Rectal smooth muscle tissue (tissue), 1 donor: Measurements from ENCODE around the gene SOAT2.
"Not testable (repeated sequence)": the region's sequence is repeated elsewhere in the genome, so short reads cannot be mapped to it uniquely, and the experiment has no call there.

Source experiments
- H3K27ac ChIP-seq: one replicate; pipeline ENCODE4 v1.7.0; 2013; ENCODE audit warnings: low read depth, low read length, inconsistent platforms
- H3K27me3 ChIP-seq: one replicate; pipeline ENCODE4 v1.7.0; 2013; ENCODE audit warnings: low read length; ENCODE audit not compliant: control insufficient read depth, insufficient read depth
- H3K36me3 ChIP-seq: one replicate; pipeline ENCODE4 v1.7.0; 2013; ENCODE audit warnings: low read length; ENCODE audit not compliant: control insufficient read depth, insufficient read depth
- H3K4me1 ChIP-seq: one replicate; pipeline ENCODE4 v1.7.0; 2013; ENCODE audit warnings: low read length; ENCODE audit not compliant: control insufficient read depth, insufficient read depth
- H3K4me3 ChIP-seq: one replicate; pipeline ENCODE4 v1.7.0; 2013; ENCODE audit warnings: low read length
- H3K9ac ChIP-seq: one replicate; pipeline ENCODE4 v1.7.0; 2013; ENCODE audit warnings: low read length

The SOAT2 gene

DNA sequence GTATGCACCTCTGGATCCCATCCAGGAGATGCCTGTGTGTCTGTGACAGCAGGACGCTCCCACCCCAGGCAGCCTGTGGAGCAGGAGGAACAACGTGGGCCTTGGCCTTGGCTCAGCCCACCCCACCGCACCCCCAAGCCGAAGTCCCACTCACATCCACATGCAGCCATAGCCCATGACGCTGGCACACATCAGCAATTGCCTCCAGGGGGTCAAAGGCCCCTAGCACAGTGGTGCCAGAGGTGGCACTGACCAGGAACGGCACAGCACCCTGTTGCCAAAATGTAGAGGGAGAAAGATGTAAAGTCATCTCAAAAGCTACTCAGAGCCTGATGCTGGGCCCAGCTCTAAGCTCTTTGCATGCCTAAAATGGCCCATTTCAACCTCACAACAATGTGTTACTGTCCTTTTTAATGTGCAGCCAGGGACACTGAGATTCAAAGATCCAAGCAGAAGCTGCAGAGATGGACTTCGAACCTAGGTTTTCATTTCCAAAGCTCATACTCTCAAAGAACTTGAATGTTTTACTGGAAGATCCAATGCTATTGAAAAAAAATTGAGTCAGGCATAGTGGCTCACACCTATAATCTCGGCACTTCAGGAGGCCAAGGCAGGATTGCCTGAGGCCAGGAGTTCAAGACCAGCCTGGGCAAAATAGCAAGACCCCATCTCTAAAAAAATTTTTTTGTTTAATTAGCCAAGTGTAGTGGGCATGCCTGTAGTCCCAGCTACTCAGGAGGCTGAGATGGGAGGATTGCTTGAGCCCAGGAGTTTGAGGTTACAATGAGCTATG lies 58.0 kb downstream of the SOAT2 start:
- no peak overlapping the region for H3K4me3 ChIP-seq
- H3K36me3 ChIP-seq: no peaks in the 10 kb centered on the region

DNA sequence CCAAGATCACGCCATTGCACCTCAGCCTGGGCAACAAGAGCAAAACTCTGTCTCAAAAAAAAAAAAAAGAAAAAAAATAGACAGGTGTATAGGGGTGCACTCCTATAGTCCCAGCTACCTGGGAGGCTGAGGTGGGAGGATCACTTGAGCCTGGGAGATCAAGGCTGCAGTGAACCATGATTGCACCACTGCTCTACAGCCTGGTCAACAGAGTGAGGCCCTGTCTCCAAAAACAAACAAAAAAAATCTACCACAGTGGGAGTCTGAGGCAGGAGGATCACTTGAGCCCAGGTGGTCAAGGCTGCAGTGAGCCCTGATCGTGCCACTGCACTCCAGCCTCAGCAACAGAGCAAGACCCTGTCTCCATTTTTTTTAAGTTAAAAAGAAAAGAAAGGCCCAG lies 59.7 kb downstream of the SOAT2 start:
- not testable (repeated sequence) for H3K36me3 ChIP-seq, H3K27ac ChIP-seq, H3K4me1 ChIP-seq, H3K4me3 ChIP-seq, H3K27me3 ChIP-seq, H3K9ac ChIP-seq

More for the DNA sequence above, 58.0 kb downstream of the SOAT2 start:
- Histone ChIP-seq H3K27ac (no peak overlapping the region), H3K4me1 (peaks cover 2% of the 10 kb centered on the region), H3K9ac (no peak overlapping the region), H3K27me3 (no peaks in the 10 kb centered on the region)

DNA sequence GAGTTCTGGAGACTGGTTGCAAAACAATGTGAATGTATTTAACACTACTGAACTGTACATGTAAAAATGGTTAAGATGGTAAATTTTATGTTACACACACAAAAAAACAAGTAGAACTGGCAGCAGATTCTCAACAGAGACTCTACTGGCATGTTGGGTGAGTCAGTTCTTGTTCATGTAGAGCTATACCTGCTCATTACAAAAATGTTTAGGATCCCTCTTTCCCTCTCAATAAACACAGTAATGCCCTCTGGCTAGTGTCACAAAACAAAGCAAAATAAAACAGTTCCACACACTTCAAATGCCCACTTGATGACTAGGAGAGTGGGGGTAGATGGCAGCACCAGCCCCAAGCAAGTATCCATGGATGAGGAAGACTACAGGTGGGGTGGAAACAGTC lies 63.6 kb downstream of the SOAT2 start:
- peaks cover 2% of the 10 kb centered on the region for H3K4me1 ChIP-seq
- H3K4me3 ChIP-seq: no peak overlapping the region
- H3K27ac ChIP-seq: no peak overlapping the region
- H3K9ac ChIP-seq: no peak overlapping the region
- no peaks in the 10 kb centered on the region for H3K36me3 ChIP-seq
- no peaks in the 10 kb centered on the region for H3K27me3 ChIP-seq

DNA sequence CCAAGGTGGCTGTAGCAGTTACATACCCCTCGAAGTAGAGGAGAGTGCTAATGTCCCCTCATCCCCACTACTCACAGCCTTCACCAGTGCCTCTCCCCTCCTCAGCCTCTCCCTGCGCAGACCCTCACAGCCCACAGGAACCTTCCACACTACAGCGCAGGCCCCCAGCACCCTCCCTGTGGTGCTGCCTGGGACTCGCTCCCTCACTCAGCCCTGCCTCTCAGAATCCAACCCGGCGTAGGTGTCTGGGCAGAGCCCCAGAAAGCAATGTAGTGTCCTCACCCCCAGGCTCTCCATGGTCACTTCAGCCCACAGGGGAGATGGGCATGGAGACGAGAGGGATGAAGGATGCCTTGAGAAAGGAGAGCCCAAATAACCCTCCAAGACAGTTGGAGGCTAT lies 66.4 kb downstream of the SOAT2 start:
- H3K4me3 ChIP-seq: no peak overlapping the region
- H3K27ac ChIP-seq: no peak overlapping the region
- peaks cover 6% of the 10 kb centered on the region for H3K4me1 ChIP-seq
- no peaks in the 10 kb centered on the region for H3K27me3 ChIP-seq
- H3K36me3 ChIP-seq: no peaks in the 10 kb centered on the region
- H3K9ac ChIP-seq: no peak overlapping the region

DNA sequence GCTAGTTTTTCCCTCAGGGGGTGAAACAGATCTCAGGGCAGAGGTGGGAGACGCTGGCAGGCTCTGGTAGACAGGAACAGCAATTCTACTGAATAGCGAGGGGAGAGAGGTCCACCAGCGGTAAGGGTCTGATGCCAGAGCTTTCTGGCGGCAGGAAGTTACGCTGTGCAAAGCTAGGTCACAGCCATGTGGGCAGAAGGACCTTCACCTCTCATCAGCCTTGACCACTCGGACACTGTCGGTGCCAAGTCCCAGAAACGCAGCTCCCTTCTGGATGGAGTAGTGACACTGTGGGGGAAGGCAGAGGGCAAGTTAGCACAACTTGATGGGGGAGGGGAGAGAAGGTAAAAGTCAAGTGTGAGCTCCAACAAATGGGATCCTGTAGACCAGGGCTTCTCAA lies 66.9 kb downstream of the SOAT2 start:
- Histone ChIP-seq H3K4me3 (no peak overlapping the region), H3K9ac (no peak overlapping the region), H3K27me3 (no peaks in the 10 kb centered on the region), H3K27ac (no peak overlapping the region), H3K4me1 (peaks cover 6% of the 10 kb centered on the region), H3K36me3 (no peaks in the 10 kb centered on the region)

DNA sequence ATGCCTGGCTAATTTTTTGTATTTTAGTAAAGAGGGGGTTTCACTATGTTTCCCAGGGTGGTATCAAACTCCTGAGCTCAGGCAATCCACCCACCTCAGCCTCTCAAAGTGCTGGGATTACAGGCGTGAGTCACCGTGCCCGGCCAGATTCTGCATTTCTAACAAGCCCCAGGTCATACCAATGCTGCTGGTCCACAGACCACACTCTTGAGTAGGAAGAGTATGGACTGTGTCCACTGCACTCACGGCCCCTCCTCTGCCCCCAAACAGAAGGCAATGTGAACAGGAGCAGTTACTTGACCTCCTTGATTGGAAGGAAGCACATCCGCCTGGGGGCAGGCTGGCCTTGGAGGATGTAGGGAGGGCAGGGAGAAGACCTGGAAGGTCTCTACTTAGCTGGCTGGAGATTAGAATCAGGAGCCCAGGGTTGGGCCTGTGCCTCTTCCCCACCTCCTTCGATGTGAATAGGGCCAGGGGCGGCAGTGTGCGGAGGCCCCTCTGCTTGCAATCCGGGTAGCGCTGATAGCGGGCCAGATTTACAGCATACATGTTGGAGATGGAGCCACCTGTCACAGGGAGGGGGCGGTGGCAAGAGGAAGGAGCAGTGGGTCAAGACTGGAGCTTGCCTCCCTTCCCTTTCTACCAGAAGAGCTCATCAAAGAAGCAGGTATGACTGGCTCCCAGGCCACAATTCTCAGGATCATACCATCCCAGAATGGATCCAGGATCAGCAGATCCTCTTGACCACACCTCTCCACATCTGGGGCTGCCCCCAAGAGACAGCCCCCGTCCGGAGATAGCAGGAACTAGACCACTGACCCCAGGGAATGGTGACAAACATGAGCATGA lies 67.8 kb downstream of the SOAT2 start:
- Histone ChIP-seq H3K27me3 (no peaks in the 10 kb centered on the region), H3K9ac (no peak overlapping the region), H3K4me3 (no peak overlapping the region), H3K4me1 (peaks cover 6% of the 10 kb centered on the region), H3K27ac (no peak overlapping the region), H3K36me3 (no peaks in the 10 kb centered on the region)

DNA sequence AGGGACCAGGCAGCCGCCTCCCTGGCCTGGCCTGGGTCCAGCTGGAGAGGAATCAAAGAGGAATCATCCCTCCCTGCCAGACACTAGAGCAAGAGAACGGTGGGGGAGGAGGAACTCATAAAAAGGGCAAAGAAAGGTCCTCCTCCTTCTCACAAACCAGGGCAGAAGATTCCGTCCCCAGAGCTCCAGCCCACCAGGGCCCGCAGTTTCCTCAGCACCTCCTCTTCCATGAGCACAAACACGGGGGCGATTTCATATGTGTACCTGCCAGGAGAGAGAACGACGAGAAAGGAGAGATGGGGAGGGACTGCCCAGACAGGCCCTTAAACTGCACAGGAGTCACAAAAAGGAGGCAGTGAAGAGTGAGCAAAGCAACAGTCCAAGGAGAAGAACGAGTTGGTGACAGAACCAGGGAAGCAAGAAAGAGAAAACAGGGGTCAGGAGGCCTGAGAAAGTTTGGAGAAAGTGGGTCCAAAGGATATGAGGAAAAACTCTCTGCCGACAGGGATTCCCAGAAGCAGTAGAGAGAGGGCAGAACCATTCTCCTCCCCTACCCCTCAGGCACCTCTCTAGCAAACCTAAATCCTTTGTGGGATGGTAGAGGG lies 68.5 kb downstream of the SOAT2 start:
- Histone ChIP-seq H3K9ac (no peak overlapping the region), H3K4me1 (peaks cover 6% of the 10 kb centered on the region), H3K27me3 (no peaks in the 10 kb centered on the region), H3K27ac (peak overlapping the region; percentile 41), H3K4me3 (peak overlapping the region; percentile 9), H3K36me3 (no peaks in the 10 kb centered on the region)

DNA sequence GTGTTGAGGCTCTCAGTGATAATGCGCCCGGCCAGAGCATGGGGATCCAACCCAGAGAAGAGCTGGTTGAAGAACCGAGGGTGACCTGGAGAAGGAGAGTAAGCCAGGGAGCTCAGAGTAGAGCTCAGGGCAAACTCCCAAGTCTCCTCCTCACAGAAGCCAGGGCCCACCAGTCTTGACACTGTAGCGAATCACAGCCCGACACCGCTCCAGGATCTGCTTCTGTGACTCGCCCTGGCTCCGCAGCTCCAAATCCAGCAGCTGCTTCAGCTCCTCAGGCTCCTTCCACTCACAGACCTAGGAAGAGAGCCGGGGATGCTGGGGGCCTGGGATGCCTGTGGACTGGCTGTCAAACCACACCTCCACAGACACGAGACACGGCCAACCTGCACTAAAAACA lies 69.1 kb downstream of the SOAT2 start:
- Histone ChIP-seq H3K4me3 (no peak overlapping the region), H3K36me3 (no peaks in the 10 kb centered on the region), H3K9ac (no peak overlapping the region), H3K27ac (peak overlapping the region; percentile 45), H3K27me3 (no peaks in the 10 kb centered on the region), H3K4me1 (peaks cover 6% of the 10 kb centered on the region)

DNA sequence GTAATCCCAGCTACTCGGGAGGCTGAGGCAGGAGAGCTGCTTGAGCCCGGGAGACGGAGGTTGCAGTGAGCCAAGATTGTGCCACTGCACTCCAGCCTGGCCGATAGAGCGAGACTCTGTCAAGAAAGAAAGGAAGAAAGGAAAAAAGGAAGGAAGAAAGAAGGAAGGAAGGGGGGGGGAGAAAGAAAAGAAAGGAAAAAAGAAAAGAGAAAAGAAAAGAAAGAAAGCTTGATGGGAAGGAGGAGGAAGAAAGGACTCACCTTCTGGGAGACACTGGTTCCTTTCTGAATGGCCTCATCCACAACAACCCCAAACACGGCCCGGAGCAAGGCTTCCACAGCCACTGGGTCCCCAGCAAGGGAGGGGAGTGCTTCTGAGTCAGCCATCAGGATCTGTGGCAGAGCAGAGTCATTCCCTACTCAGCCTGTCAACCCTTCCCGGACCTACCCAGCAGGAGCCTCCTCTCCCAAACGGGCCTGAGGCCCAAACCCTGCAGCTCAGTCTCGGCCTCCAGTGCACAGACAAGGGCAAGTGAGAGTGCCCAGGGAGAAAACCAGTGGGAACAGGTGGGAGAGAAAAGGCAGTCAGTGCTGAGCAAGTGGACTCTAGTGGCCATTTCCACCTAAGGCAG lies 69.9 kb downstream of the SOAT2 start:
- no peaks in the 10 kb centered on the region for H3K36me3 ChIP-seq
- H3K27me3 ChIP-seq: no peaks in the 10 kb centered on the region
- peaks cover 6% of the 10 kb centered on the region for H3K4me1 ChIP-seq
- H3K4me3 ChIP-seq: no peak overlapping the region
- no peak overlapping the region for H3K27ac ChIP-seq
- no peak overlapping the region for H3K9ac ChIP-seq
